GM18508 (cell line): Measurements from ENCODE around the gene PTTG1IP.
"Not testable (repeated sequence)": the region's sequence is repeated elsewhere in the genome, so short reads cannot be mapped to it uniquely, and the experiment has no call there.

Experiments used
- ATAC-seq: cut with Tn5 transposase; IDR thresholded peaks from one replicate; pipeline ENCODE4 v1.9.1; 2021; ENCODE audit warnings: moderate number of reproducible peaks; ENCODE audit not compliant: insufficient read depth, unreplicated experiment

PTTG1IP gene

GRCh38 chr21:44873356-44874239 lies at the start of gene PTTG1IP:
Gene PTTG1IP (minus strand): TSS chr21:44873690. CDS start chr21:44873616, 74 bp downstream.
- peak; percentile 52 for ATAC-seq

DNA sequence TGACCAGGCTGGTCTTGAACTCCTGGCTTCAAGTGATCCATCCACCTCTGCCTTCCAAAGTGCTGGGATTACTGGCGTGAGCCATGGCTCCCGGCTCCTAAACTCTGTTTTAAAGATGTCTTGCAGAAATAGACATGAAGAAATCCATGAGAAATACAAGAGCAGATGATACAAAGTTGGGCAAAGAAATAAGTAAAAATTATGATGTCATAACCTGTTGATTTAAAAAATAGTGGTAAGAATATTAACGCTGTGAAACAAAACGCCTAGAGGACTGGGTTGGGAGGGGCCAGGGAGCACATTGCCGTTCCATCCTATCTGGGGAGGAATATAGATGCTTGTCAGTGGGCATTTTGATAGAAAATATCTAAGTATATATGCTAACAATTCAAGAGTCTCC lies 48.4 kb upstream of the PTTG1IP start:
- no peak for ATAC-seq

DNA sequence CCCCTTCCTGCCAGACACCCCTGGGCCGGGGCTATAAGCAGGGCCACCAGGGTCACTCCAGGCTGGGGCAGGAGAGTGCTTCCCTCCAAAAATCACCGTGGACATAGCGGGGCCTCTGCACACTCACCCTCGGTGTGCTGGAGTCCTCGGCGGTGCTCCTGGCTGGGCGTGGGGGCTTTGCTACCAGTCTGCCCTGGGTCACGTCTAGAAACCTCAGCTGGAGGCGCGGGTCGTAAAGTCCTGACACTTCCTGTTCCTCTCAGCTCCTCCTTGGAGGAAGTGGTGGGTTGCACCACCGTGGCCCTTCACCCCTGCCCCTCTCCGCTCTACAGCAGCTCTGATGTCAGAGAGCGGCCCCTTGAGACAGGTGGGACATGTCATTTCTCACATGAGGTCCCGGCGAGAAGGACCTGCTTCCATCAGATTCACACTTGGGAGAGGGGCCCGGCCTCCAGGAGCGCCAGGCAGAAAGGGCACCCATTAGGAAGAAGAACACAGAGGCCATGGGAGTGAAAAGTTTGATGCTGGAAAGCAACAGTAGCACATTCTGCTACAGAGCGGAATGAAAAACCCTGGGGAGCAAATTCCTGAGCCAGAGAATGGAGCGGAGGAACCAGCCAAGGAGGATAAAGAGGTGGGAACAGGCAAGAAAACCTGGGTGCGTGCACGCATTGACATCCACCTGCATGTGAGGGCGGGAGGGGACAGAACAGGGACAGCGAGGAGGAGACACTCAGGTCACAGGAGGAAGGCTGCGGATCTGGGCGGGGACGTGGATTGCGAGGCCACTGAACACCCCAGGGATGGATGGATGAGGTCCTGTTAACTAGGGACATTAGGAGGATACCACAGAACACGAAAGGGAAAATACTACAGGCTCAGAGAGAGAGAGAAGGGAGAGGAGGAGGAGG lies 47.5 kb upstream of the PTTG1IP start, which contains the start of gene ITGB2:
ITGB2 (minus strand) TSS at position 206 of the 911 bp plus-strand sequence. CDS start 10,117 bp downstream, outside the sequence.
- ATAC-seq: no peak

GRCh38 chr21:44919913-44920693 lies 46.6 kb upstream of the PTTG1IP start:
- ATAC-seq: no peak

GRCh38 chr21:44919111-44919912 lies 45.8 kb upstream of the PTTG1IP start:
- ATAC-seq: no peak

DNA sequence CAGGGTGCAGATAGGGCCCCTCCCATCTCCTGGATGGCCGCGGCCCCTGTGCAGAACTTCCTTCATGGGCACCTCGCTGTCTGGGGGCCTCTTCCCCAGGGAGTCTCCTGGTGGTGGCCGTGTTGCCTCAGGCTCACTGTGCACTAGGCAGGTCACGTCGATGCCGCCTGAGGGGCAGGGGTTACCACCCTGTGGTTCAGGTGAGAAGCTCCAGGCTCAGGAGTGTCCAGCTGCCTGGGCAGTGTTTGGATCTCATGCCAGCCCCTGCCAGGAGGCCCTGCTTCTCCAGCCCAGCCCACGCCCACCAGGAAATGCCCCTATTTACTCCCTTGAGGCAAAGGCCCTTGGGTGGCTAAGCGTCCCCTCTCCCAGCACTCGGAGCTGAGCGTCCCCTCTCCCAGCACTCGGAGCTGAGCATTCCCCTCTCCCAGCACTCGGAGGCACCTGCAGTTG lies 45.1 kb upstream of the PTTG1IP start:
- ATAC-seq: no peak

- no peak for ATAC-seq
Observed at GRCh38 chr21:44918107-44918470, 44.6 kb upstream of the PTTG1IP start.

DNA sequence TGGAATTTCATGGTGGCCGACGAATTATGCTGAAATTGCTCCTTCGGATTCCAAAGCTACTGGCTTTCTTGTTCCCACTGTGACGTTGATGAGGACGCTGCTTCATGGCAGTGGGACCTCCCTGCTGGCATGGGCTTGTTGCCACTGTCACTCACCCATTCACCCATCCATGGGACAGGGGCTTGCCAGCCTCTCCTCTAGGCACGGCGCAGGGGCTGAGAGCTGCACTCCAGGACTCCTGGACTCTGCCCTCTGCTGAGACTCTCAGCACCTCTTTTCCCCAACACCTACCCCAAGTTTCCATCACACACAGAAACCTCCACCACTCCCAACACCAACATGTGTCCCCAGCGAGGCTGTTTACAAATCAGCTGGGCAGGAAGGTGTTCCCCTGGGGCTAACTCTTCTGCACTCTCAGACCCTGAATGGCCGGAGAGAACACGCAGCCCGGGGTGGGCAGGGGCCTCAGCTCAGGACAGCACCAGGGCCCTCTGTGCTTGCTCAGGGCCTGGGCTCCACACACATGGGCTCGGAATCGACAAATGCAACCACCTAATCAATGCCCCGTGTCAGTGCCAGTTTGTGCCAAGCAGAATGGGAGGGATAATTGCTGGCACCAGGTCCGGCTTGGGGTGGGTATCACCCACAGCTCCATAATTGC lies 44.1 kb upstream of the PTTG1IP start:
- no peak for ATAC-seq

GRCh38 chr21:44916965-44917364 lies 43.5 kb upstream of the PTTG1IP start:
- ATAC-seq: no peak

DNA sequence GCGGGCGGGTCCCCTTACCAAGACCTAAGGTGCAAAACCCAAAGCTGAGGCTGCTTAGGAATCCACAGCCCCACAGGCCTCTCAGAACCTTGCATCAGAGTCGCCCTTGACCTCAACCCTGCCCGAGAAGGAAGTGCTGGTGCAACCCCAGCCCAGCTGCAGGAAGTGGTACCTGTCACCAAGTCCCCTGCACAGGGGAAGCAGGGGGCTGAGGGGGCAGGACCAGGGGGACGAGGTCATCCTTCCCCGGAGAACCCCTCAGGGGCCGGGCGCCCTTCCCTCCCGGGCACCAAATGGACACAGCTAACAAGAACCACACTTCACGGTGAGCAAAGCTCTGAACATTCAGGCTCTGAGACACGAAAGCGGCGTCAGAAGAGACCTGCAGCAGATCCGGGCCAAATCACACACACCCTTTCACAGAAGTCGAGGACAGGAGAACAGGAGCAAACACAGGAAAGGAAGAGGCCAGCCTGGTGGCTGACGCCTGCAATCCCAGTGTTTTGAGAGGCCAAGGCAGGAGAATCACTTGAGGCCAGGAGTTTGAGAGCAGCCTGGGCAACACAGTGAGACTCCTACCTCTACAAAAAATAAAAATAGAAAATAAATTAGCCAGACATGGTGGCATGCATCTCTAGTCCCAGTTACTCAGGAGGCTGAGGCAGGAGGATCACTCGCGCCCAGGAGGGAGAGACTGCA lies 40.8 kb upstream of the PTTG1IP start:
- no peak for ATAC-seq

GRCh38 chr21:44913425-44914175 lies 40.1 kb upstream of the PTTG1IP start:
- no peak for ATAC-seq

DNA sequence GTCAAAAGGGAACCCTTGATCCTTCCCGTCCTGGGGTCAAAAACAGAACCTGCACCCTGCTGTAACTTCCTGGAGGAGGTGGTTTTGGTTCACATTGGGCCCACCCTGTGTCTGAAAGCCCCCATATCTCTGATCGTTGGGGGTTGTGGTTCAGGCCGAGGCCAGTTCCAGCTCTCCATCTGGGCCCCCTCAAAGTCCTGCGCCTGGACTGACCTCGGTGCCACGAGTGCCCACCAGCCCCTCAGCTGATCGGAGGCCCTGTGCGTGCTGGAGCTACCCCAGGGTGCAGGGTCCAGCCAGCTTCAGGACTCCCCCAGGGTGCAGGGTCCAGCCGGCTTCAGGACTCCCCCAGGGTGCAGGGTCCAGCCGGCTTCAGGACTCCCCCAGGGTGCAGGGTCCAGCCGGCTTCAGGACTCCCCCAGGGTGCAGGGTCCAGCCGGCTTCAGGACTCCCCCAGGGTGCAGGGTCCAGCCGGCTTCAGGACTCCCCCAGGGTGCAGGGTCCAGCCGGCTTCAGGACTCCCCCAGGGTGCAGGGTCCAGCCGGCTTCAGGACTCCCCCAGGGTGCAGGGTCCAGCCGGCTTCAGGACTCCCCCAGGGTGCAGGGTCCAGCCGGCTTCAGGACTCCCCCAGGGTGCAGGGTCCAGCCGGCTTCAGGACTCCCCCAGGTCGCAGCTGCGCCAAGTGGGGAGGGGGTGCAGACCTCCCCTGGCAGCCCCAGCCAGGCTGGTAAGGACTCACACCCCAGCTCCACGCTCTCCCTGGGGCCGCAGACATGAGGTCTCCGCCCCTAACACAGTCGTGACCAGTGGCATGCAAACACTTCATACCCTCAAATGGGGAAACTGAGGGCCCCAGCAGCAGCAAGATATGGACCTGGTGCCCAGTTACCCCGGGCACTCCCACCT lies 39.3 kb upstream of the PTTG1IP start:
- ATAC-seq: not testable (repeated sequence)

DNA sequence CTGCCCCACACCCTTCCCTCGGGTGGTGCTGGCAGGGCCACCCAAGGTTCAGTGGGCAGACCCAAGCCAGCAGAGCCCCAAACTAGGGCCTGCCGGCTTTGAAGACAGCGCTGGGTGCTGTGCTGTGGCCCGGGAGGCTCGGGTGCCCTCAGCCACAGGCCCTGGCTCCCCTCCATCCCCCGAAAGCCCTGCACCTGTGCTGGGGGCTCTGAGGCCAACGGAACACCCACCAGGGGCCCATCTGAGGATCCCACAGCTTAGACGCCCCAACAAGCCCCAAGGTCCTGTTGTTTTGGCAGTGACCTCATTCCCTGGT lies 38.6 kb upstream of the PTTG1IP start:
- no peak for ATAC-seq

GRCh38 chr21:44911384-44912157 lies 38.1 kb upstream of the PTTG1IP start:
- no peak for ATAC-seq

- no peak for ATAC-seq
Observed at GRCh38 chr21:44911068-44911383, 37.5 kb upstream of the PTTG1IP start.
